Esophagus muscularis mucosa (tissue), 4 donors: Measurements from ENCODE around the gene MLF1. TPM values are rescaled to one million over a fixed set of nuclear protein-coding genes. Genes with fewer than 3 reads are reported as not detected.
A peak's percentile ranks its signal among the peaks of the same experiment; 100 is the strongest.

Source experiments
- DNase-seq: peaks from one replicate; pipeline ENCODE4 v3.0.0-alpha.2; 2017; ENCODE audit errors: extremely low spot score
- H3K27ac ChIP-seq, 4 donors: fragments of 200-600 bp; sonication (generic); replicated peaks in 1 of 4; 1 replicate in 3 of 4; 2 replicates in 1 of 4; pipeline ENCODE4 v1.5.1; 2016 to 2019; ENCODE audit warnings: mild to moderate bottlenecking in 1 of 4
- H3K27me3 ChIP-seq, 4 donors: fragments of 200-600 bp; sonication (generic); one replicate each; pipeline versions ENCODE4 v1.5.1 to v1.6.0; 2016 to 2019
- H3K36me3 ChIP-seq, 4 donors: fragments of 200-600 bp; sonication (generic); one replicate each; pipeline ENCODE4 v1.5.1; 2016 to 2019
- H3K4me1 ChIP-seq, 4 donors: fragments of 200-600 bp; sonication (generic); one replicate each; pipeline ENCODE4 v1.5.1; 2016 to 2019
- H3K4me3 ChIP-seq, 4 donors: fragments of 200-600 bp; sonication (generic); 1 replicate in 2 of 4; 2 replicates in 2 of 4; pipeline ENCODE4 v1.5.1; 2016 to 2019; ENCODE audit warnings: mild to moderate bottlenecking in 4 of 4, moderate library complexity in 1 of 4
- H3K9me3 ChIP-seq, 4 donors: fragments of 200-600 bp; sonication (generic); 1 replicate in 3 of 4; 2 replicates in 1 of 4; pipeline ENCODE4 v1.5.1; 2016 to 2019
- CTCF ChIP-seq, 3 experiments: fragments of 200-600 bp in 2 of 3; fragments of 450-650 bp in 1 of 3; sonication (generic) in 2 of 3; IDR thresholded peaks; one replicate each; pipeline ENCODE4 v1.5.1; 2017 to 2019; ENCODE audit warnings: antibody characterized with exemption in 3 of 3, mild to moderate bottlenecking in 2 of 3, moderate library complexity in 1 of 3
- EP300 ChIP-seq: sonication (generic); formaldehyde crosslinking; IDR thresholded peaks from one replicate; pipeline ENCODE4 v1.6.1; 2017; ENCODE audit warnings: antibody characterized with exemption
- POLR2A ChIP-seq: fragments of 450-650 bp; IDR thresholded peaks from one replicate; pipeline ENCODE4 v1.6.1; 2017; ENCODE audit warnings: antibody characterized with exemption, moderate library complexity, mild to moderate bottlenecking, low read depth
- POLR2AphosphoS5 ChIP-seq, 2 donors: sonication (generic); formaldehyde crosslinking; IDR thresholded peaks; one replicate each; pipeline ENCODE4 v1.6.1; 2017; ENCODE audit warnings: antibody characterized with exemption in 2 of 2
- WGBS: methylation state at CpG from one replicate; pipeline ENCODE4 v1.1.5; 2018; 5-methylcytosine and 5-hydroxymethylcytosine counted together
- intact Hi-C: fragments of 100-400 bp; cut with DNase I; formaldehyde crosslinking; loops from one replicate; pipeline ENCODE4 v1.15.1; 2023
- total RNA-seq, 4 donors: library from RNA; depleted of rRNA; stranded (reverse); fragments of >200 nt; gene quantifications; one replicate each; pipeline versions ENCODE4 v1.1.0 to v1.2.1, GENCODE V29; 2016

MLF1 gene
- 10 to 100 TPM in 2 of 4 donors, 1 to 10 TPM in 2; 7.6 to 15.2 (median 9.9) TPM for total RNA-seq

GRCh38 chr3:158570999-158571702, at the start of gene MLF1:
Gene MLF1, plus strand, starts transcription at chr3:158571194. Its CDS starts 107 bp downstream, at chr3:158571301.
- peak within 1 kb of the TSS; percentile 79 to 86 (median 85) for H3K27ac ChIP-seq
- H3K27me3 ChIP-seq, result no peaks in the 10 kb centered on the region
- WGBS, result under 1% methylated on average over 35 of the region's 51 CpGs
- peak within 1 kb of the TSS; percentile 63 to 78 (median 70) for H3K4me3 ChIP-seq
- TF ChIP-seq POLR2AphosphoS5 (IDR thresholded peaks at IDR 0.05) (peak; percentile 97 to 98), POLR2A (peak; percentile 32), EP300 (no peak), CTCF (IDR thresholded peaks at IDR 0.05) (no peak)
- DNase-seq, result peak; percentile 97
- no peaks in the 10 kb centered on the region for H3K36me3 ChIP-seq
- intact Hi-C loops, result no loop called here
- peaks cover 8 to 27% (median 24%) of the 10 kb centered on the region in 4 donors for H3K4me1 ChIP-seq
- no peaks in the 10 kb centered on the region for H3K9me3 ChIP-seq

GRCh38 chr3:158522221-158523136, 48.5 kb upstream of the MLF1 start:
- Histone ChIP-seq H3K4me3 (no peak overlapping the region), H3K9me3 (no peaks in the 10 kb centered on the region), H3K4me1 (peaks cover 0 to 5% (median 2%) of the 10 kb centered on the region in 4 donors), H3K36me3 (no peaks in the 10 kb centered on the region), H3K27ac (no peak overlapping the region), H3K27me3 (no peaks in the 10 kb centered on the region)
- intact Hi-C loops, result no loop called here
- WGBS, result 87% methylated on average over 4 of the region's 4 CpGs
- TF ChIP-seq POLR2AphosphoS5 (IDR thresholded peaks at IDR 0.05) (no peak), EP300 (no peak), CTCF (IDR thresholded peaks at IDR 0.05) (no peak), POLR2A (no peak)
- DNase-seq, result no peak

- Histone ChIP-seq H3K4me3 (no peak overlapping the region), H3K9me3 (no peaks in the 10 kb centered on the region), H3K27me3 (no peaks in the 10 kb centered on the region), H3K4me1 (no peaks in the 10 kb centered on the region), H3K36me3 (no peaks in the 10 kb centered on the region), H3K27ac (no peak overlapping the region)
- DNase-seq, result no peak
- intact Hi-C loops, result no loop called here
- 93% methylated on average over 7 of the region's 7 CpGs for WGBS
- no peak for TF ChIP-seq CTCF (IDR thresholded peaks at IDR 0.05)
- TF ChIP-seq POLR2A, result no peak
- TF ChIP-seq EP300, result no peak
- TF ChIP-seq POLR2AphosphoS5 (IDR thresholded peaks at IDR 0.05), result no peak
These were observed 42.8 kb upstream of the MLF1 start for GRCh38 chr3:158528076-158528674.

- Histone ChIP-seq H3K4me3 (no peak overlapping the region), H3K9me3 (no peaks in the 10 kb centered on the region), H3K27ac (no peak overlapping the region), H3K27me3 (no peaks in the 10 kb centered on the region), H3K36me3 (no peaks in the 10 kb centered on the region), H3K4me1 (no peaks in the 10 kb centered on the region)
- TF ChIP-seq CTCF (IDR thresholded peaks at IDR 0.05) (no peak), POLR2AphosphoS5 (IDR thresholded peaks at IDR 0.05) (no peak), POLR2A (no peak)
- 80% methylated on average over 5 of the region's 5 CpGs for WGBS
- DNase-seq, result no peak
- intact Hi-C loops, result no loop called here
These were observed 39.7 kb upstream of the MLF1 start for GRCh38 chr3:158531334-158531733.
